GM13977 (cell line): ENCODE data around the gene PLCB1.
A peak's percentile ranks its signal among the peaks of the same experiment; 100 is the strongest.

Experiments
- DNase-seq: peaks from one replicate; pipeline ENCODE4 v3.0.0; 2012; ENCODE audit warnings: low spot score
- CTCF ChIP-seq: IDR thresholded peaks from 2 replicates; pipeline ENCODE4 v1.5.1; 2012; ENCODE audit warnings: mild to moderate bottlenecking, control low read depth; ENCODE audit not compliant: insufficient read depth; ENCODE audit errors: extremely low read depth, missing control alignments
- in situ Hi-C: fragments of 300-500 bp; cut with MboI; formaldehyde crosslinking; loops from one replicate; pipeline ENCODE4 v1.12.0; 2022; ENCODE audit warnings: low sequenced_read_pairs, low pct_unique_long_range_greater_than_20kb, mixed read lengths, inconsistent platforms; ENCODE audit not compliant: unreplicated experiment

PLCB1 gene

GRCh38 chr20:8726460-8726859 is 594.4 kb downstream of the PLCB1 start:
- no peak for DNase-seq
- no peak for TF ChIP-seq CTCF
- in situ Hi-C loops, result no loop called here

GRCh38 chr20:8735014-8735413 is 602.9 kb downstream of the PLCB1 start:
- in situ Hi-C loops, result no loop called here
- no peak for DNase-seq
- TF ChIP-seq CTCF, result no peak

GRCh38 chr20:8735674-8736073 is 603.6 kb downstream of the PLCB1 start:
- no peak for TF ChIP-seq CTCF
- in situ Hi-C loops, result no loop called here
- no peak for DNase-seq

DNA sequence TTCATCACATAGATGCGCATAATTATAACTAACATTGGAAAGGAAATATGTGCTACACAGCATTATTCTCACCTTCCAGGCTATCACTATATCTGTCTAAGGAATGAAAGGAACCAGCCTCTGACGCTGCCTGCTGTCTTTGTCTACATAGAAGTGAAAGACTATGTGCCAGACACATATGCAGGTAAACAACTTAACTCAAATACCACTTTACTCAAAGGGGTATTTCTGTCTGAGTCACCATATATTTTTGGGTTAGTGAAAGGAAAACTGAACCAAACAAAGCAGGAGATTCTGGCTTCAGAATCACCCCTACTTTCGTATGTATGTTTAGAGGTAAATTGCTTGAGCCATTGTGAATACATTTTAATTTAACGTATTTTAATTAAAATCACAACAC is 608.2 kb downstream of the PLCB1 start:
- TF ChIP-seq CTCF, result no peak
- DNase-seq, result peak; percentile 23
- in situ Hi-C loops, result no loop called here

DNA sequence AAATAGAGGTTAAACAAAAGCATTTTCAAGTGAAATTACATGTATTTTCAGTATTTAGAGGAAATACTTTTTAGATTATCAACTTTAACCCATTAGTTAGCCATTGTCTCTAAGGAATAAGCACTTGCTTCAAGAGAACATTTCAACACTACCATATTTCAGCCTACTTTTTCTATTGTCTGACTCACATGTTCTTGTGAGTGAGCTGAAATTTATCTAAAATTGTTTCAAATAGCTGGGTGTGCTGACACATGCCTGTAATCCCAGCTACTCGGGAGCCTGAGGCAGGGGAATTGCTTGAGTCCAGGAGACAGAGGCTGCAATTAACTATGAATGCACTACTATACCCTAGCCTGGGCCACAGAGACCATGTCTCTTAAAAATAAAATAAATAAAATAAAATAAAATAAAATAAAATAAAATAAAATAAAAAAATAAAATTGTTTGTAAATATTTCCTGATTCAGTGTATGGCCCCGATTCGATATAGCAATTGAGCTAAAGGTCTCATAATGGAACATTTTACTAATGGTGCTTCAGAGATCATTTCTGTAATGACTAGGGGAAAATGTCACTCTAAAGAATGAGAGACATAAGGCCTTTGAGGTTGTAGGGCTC is 612.3 kb downstream of the PLCB1 start:
- no peak for DNase-seq
- in situ Hi-C loops, result no loop called here
- no peak for TF ChIP-seq CTCF

- in situ Hi-C loops, result no loop called here
- TF ChIP-seq CTCF, result no peak
- DNase-seq, result no peak
Measured at GRCh38 chr20:8749101-8749500, 617.0 kb downstream of the PLCB1 start.

DNA sequence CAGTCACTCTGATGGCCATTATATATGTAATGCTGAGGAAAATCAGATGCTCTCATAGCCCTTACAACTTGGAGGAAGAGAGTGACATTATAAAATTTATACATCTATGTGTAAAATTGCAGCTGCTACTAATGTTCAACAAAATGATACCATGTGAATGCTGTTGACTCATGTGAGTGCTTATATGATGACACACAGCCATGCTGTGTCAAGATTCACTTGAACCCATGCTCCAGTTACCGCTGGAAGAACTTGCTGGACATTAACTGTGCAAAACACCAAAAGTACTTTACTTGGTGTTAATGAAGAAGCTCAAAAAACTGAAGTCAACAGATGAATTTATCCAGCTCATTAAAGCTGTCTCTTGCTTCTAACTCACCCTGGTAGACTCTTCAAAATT is 617.9 kb downstream of the PLCB1 start:
- in situ Hi-C loops, result no loop called here
- no peak for DNase-seq
- no peak for TF ChIP-seq CTCF
